ENCODE data around the gene ATF6B.
A peak's percentile ranks its signal among the peaks of the same experiment; 100 is the strongest.

Gene ATF6B

DNA sequence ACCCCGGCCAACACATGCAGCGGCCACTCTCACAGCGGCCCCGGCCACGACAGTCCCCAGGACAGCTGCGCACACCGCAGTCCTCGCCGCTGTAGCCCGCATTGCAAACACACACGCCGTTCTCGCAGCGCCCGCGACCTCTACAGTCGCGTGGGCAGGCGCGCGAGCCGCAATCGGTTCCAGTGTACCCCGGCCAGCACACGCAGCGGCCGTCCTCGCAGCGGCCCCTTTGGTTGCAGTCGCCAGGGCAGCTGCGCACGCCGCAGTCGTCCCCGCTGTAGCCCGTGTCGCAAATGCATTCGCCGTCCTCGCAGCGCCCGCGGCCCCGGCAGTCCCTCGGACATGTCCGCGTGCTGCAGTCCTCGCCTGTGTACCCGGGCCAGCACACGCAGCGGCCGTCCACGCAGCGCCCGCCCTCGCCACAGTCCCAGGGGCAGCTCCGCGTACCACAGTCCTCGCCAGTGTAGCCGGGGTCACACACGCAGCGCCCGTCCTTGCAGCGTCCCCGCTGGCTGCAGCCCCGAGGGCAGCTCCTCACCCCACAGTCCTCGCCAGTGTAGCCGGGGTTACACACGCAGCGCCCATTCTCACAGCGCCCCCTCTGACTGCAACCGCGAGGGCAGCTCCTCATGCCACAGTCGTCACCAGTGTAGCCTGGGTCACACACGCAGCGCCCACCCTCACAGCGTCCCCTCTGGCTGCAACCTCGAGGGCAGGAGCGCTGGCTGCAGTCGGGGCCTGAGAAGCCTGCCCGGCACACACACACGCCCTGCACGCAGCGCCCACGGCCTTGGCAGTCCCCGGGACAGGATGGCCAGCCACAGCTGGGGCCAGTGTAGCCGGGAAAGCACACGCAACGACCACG, 31.4 kb downstream of the ATF6B start:
- TF ChIP-seq TAF1 (IDR thresholded peaks at IDR 0.05; ENCODE audit: low read depth, low read length) (no peak), POU2F2 (IDR thresholded peaks at IDR 0.05; ENCODE audit: low read depth, low read length) (no peak), POLR2AphosphoS5 (IDR thresholded peaks at IDR 0.05; ENCODE audit: low read depth, low read length) (no peak), SPI1 (IDR thresholded peaks at IDR 0.05; ENCODE audit: low read depth, low read length) (no peak), POLR2A (IDR thresholded peaks at IDR 0.05; ENCODE audit: low read depth, low read length) (no peak), PAX5 (IDR thresholded peaks at IDR 0.05; ENCODE audit: insufficient read depth, low read length, severe bottlenecking) (no peak)
- no peak for DNase-seq (ENCODE audit: insufficient read length, low spot score)
- no peak for FAIRE-seq

DNA sequence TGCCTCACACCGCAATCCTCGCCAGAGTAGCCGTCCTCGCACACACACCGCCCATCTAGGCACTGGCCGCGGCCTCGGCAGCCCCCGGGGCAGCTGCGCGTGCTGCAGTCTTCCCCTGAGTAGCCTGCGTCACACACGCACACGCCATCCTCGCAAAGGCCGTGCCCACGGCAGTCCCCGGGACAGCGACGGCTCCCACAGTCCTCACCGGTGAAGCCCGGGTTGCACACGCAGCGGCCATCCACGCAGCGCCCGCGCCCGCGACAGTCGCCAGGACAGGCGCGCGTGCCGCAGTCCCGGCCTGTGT, 32.0 kb downstream of the ATF6B start:
- TF ChIP-seq POLR2A (IDR thresholded peaks at IDR 0.05; ENCODE audit: low read depth, low read length) (no peak), SPI1 (IDR thresholded peaks at IDR 0.05; ENCODE audit: low read depth, low read length) (no peak), TAF1 (IDR thresholded peaks at IDR 0.05; ENCODE audit: low read depth, low read length) (no peak), POLR2AphosphoS5 (IDR thresholded peaks at IDR 0.05; ENCODE audit: low read depth, low read length) (no peak), PAX5 (IDR thresholded peaks at IDR 0.05; ENCODE audit: insufficient read depth, low read length, severe bottlenecking) (no peak), POU2F2 (IDR thresholded peaks at IDR 0.05; ENCODE audit: low read depth, low read length) (no peak)
- FAIRE-seq (no peak), DNase-seq (ENCODE audit: insufficient read length, low spot score) (no peak)

GRCh38 chr6:32095338-32096086, 32.5 kb downstream of the ATF6B start:
- TF ChIP-seq PAX5 (IDR thresholded peaks at IDR 0.05; ENCODE audit: insufficient read depth, low read length, severe bottlenecking): no peak
- no peak for TF ChIP-seq POLR2AphosphoS5 (IDR thresholded peaks at IDR 0.05; ENCODE audit: low read depth, low read length)
- TF ChIP-seq POLR2A (IDR thresholded peaks at IDR 0.05; ENCODE audit: low read depth, low read length): no peak
- TF ChIP-seq TAF1 (IDR thresholded peaks at IDR 0.05; ENCODE audit: low read depth, low read length): no peak
- no peak for TF ChIP-seq SPI1 (IDR thresholded peaks at IDR 0.05; ENCODE audit: low read depth, low read length)
- TF ChIP-seq POU2F2 (IDR thresholded peaks at IDR 0.05; ENCODE audit: low read depth, low read length): no peak
- FAIRE-seq (no peak), DNase-seq (ENCODE audit: insufficient read length, low spot score) (no peak)

GRCh38 chr6:32092760-32093497, 35.1 kb downstream of the ATF6B start:
- TF ChIP-seq TAF1 (IDR thresholded peaks at IDR 0.05; ENCODE audit: low read depth, low read length) (no peak), POU2F2 (IDR thresholded peaks at IDR 0.05; ENCODE audit: low read depth, low read length) (no peak), PAX5 (IDR thresholded peaks at IDR 0.05; ENCODE audit: insufficient read depth, low read length, severe bottlenecking) (no peak), POLR2A (IDR thresholded peaks at IDR 0.05; ENCODE audit: low read depth, low read length) (no peak), POLR2AphosphoS5 (IDR thresholded peaks at IDR 0.05; ENCODE audit: low read depth, low read length) (no peak), SPI1 (IDR thresholded peaks at IDR 0.05; ENCODE audit: low read depth, low read length) (no peak)
- DNase-seq (ENCODE audit: insufficient read length, low spot score) (no peak), FAIRE-seq (no peak)

DNA sequence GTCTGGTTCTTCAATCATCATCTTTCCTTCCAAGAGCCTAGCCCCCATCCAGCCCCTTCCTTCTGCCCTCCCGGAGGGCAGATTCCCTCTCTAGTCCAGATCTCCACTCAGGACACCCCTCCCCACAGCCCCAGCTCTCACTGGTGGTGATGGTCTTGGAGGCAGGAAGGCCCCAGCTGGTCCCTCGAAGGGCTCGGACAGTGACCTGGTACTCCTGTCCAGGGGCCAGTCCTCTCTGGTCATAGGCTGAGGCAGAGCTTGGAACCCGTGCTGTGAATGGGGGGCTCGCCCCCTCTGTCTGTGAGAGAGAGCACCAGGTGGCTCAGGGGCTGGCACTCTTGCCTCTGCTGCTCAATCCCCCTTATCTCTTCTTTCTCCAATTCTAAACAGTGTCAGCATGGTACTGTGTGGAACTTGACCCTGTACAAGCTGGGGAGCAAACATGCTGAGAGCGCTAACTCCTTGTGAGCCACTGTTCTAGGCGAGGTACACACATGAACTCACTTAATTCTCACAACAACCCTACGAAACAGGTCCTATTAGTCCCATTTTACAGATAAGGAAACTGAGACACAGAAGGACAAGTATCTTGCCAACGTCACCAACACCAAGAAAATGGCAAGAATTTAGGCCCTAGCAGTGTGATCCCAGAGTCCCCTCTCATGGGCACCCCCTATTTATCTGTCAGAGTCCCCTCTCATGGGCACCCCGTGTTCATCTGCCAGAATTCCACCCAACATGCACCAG, 38.8 kb downstream of the ATF6B start:
- no peak for TF ChIP-seq POLR2AphosphoS5 (IDR thresholded peaks at IDR 0.05; ENCODE audit: low read depth, low read length)
- TF ChIP-seq POU2F2 (IDR thresholded peaks at IDR 0.05; ENCODE audit: low read depth, low read length): no peak
- TF ChIP-seq POLR2A (IDR thresholded peaks at IDR 0.05; ENCODE audit: low read depth, low read length): no peak
- TF ChIP-seq PAX5 (IDR thresholded peaks at IDR 0.05; ENCODE audit: insufficient read depth, low read length, severe bottlenecking): no peak
- TF ChIP-seq TAF1 (IDR thresholded peaks at IDR 0.05; ENCODE audit: low read depth, low read length): no peak
- TF ChIP-seq SPI1 (IDR thresholded peaks at IDR 0.05; ENCODE audit: low read depth, low read length): no peak
- FAIRE-seq (no peak), DNase-seq (ENCODE audit: insufficient read length, low spot score) (no peak)

DNA sequence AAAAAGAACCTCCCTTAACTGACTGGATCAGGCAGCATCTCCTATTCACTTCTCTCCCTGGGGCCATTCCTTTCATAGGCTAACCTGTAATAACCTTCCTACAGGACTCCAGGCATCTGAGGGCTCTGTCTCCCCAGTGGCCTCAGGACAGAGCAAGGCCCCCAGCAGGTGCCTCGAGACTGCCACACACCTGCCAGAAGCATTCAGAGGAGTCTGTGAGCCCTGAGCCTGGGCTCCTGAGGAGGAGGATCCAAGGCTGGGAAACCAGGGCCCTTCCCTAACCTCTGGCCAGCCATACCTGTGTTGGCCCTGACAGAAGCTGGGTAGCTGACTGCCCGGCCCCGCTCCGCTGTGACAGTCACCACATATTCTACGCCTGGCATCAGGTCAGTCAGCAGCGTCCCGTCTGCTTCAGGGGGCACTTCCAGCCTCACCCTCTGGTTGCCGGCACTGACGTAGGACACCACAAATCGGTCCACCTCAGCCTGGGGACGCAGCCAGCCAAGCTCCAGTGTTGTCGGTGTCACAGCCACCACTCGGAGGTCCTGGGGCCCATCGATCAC, 39.5 kb downstream of the ATF6B start:
- no peak for FAIRE-seq
- no peak for DNase-seq (ENCODE audit: insufficient read length, low spot score)
- TF ChIP-seq SPI1 (IDR thresholded peaks at IDR 0.05; ENCODE audit: low read depth, low read length) (no peak), POLR2A (IDR thresholded peaks at IDR 0.05; ENCODE audit: low read depth, low read length) (no peak)

DNA sequence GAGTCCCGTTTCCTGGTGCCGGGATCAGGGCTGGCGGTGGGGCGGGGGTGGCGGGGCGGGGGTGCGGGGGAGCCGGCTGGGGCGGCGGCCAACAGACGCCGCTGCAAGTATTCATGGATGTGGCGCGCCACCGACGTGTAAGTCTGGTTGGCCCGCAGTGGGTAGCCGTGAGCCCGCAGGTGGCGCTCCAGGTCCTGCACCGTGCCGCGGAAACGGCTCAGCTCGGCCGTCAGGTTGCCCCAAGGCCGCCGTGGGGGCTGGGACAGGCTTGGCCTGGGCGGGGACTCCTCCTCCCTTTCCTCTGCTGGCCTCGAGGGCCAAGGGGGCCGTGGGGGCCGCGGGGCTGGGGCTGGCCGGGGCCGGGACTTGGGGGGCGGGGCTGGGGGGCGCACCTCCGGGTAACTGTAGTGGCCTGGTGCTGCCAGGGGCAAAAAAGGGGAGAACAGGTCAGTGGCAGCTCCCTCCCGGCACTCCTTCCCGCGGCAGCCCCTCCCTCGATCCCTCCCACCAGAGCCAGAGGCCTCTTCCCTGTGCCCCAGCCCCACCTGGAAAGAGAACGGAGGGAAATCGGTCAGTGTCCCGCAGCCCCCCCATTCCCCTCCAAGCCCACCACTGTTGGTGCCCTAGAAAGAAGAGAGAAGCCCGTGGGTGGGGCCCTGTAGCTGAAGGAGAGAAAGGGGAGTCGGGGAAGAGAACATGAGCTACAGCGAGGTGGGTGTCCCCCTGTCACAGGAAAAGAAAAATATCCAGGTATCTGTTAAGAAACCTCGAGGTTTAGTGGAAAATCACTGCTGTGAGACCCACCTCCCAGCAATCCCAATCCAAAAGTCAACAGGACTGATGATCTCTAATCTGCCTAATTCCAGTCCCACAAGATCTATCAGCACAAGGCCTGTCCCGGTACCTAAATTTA, 40.2 kb downstream of the ATF6B start:
- DNase-seq (ENCODE audit: insufficient read length, low spot score) (peak; percentile 66), FAIRE-seq (no peak)
- TF ChIP-seq TAF1 (IDR thresholded peaks at IDR 0.05; ENCODE audit: low read depth, low read length): no peak
- no peak for TF ChIP-seq POLR2AphosphoS5 (IDR thresholded peaks at IDR 0.05; ENCODE audit: low read depth, low read length)
